ENCODE data around the gene RABL6. TPM values are rescaled to one million over a fixed set of nuclear protein-coding genes. Genes with fewer than 3 reads are reported as not detected.
"Not testable (repeated sequence)": the region's sequence is repeated elsewhere in the genome, so short reads cannot be mapped to it uniquely, and the experiment has no call there.

The RABL6 gene
- total RNA-seq, 1 donor from 2014 or later, result 68.2 TPM

DNA sequence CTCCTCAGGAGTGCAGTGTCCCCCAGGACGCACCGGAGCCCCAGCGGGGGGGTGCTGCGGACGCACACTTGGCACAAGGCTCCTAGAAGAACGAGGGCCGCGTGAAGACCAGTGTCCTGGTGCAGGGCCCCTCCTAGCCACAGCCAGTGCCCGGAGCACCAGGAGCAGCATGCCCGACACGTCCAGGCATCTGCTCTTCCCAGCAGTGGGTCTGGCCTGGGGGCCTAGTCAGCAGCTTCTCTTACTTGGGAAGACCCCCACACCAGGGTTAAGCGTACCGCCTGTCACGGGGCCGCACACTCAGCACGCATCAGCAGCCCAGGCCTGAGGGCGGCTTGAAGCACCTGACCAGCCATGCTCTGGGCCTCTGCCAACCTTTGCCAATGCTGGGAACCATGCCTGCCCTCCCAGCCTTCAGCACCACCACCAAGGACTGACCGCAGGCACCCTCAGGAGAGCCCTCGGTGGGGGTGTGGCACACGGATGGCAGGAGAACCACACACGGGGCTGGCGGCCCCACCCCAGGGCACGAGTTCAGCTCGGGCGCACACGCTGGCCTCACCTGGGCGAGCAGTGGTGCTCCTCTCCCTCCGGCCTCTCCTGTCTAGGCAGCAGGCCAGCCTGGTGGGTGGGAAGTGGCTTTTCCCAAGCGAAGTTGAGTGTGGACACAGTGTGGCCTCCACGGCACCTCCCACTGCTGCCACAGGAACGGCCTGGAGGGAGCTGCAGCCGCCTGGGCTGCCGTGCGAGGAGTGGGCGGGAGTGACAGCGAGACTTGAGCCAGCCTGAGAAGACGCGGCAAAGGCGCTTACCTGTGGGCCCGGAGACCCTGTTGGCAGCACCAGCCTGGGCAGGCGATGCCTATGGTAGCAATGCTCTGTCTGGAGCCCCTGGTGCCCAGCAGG, 22.5 kb downstream of the RABL6 start:
- no peaks in the 10 kb centered on the region for H3K4me1 ChIP-seq
- no peak for ATAC-seq
- no peak for DNase-seq
- H3K27me3 ChIP-seq, result no peaks in the 10 kb centered on the region
- TF ChIP-seq CTCF (IDR thresholded peaks at IDR 0.05), result no peak
- H3K36me3 ChIP-seq, result peaks cover 45% of the 10 kb centered on the region
- H3K9me3 ChIP-seq, result no peaks in the 10 kb centered on the region
- no peak overlapping the region for H3K27ac ChIP-seq
- no peak overlapping the region for H3K4me3 ChIP-seq
- intact Hi-C loops (cut with DNase I), result no loop called here

- H3K4me3 ChIP-seq, result no peak overlapping the region
- peaks cover 37% of the 10 kb centered on the region for H3K36me3 ChIP-seq
- ATAC-seq, result no peak
- H3K27ac ChIP-seq, result no peak overlapping the region
- TF ChIP-seq CTCF (IDR thresholded peaks at IDR 0.05), result no peak
- H3K4me1 ChIP-seq, result no peaks in the 10 kb centered on the region
- no peaks in the 10 kb centered on the region for H3K9me3 ChIP-seq
- intact Hi-C loops (cut with DNase I), result no loop called here
- H3K27me3 ChIP-seq, result no peaks in the 10 kb centered on the region
- DNase-seq, result no peak
Observed at GRCh38 chr9:136831002-136831719, 23.4 kb downstream of the RABL6 start.

DNA sequence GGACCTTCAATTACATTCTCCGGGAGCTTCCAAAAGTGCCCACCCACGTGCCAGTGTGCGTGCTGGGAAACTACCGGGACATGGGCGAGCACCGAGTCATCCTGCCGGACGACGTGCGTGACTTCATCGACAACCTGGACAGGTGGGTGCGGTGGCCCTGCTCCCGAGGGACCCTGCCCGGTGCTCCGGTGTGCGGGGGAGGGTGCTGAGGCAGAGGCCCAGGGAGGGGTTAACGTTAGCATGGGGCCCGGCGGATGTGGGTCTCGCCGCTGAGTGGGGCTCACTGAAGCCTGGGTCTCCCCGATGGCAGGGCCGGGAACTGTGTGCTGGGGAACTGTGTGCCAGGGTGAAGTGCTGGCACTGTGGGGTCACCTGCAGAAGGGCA, 24.0 kb downstream of the RABL6 start:
- H3K4me3 ChIP-seq, result no peak overlapping the region
- DNase-seq, result no peak
- intact Hi-C loops (cut with DNase I), result no loop called here
- no peaks in the 10 kb centered on the region for H3K9me3 ChIP-seq
- no peak for TF ChIP-seq CTCF (IDR thresholded peaks at IDR 0.05)
- H3K4me1 ChIP-seq, result no peaks in the 10 kb centered on the region
- H3K27ac ChIP-seq, result no peak overlapping the region
- no peak for ATAC-seq
- H3K27me3 ChIP-seq, result no peaks in the 10 kb centered on the region
- H3K36me3 ChIP-seq, result peaks cover 36% of the 10 kb centered on the region

DNA sequence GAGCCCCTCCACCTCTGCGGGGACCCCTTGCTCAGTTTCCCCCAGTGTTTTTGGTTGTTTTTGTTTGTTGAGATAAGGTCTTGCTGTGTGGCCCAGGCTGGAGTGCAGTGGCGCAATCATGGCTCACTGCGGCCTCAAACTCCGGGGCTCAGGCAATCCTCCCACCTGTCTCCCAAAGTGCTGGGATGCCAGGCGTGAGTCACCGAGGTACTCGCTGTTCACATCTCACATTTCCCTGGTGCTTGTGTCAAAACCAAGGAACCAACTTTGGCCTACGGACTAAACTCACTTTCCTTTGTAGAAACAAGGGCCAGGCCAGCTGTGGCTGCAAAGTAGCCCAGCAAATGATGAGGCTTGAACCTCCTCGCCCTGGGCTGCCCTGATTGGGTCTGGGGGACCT, 24.8 kb downstream of the RABL6 start:
- H3K4me3 ChIP-seq, result no peak overlapping the region
- H3K27ac ChIP-seq, result no peak overlapping the region
- no peaks in the 10 kb centered on the region for H3K27me3 ChIP-seq
- H3K36me3 ChIP-seq, result peaks cover 36% of the 10 kb centered on the region
- intact Hi-C loops (cut with DNase I), result no loop called here
- H3K4me1 ChIP-seq, result no peaks in the 10 kb centered on the region
- ATAC-seq (no peak), DNase-seq (no peak)
- no peak for TF ChIP-seq CTCF (IDR thresholded peaks at IDR 0.05)
- H3K9me3 ChIP-seq, result no peaks in the 10 kb centered on the region

- DNase-seq, result not testable (repeated sequence)
Observed at GRCh38 chr9:136833381-136834048, 25.8 kb downstream of the RABL6 start.

More at GRCh38 chr9:136833381-136834048, 25.8 kb downstream of the RABL6 start:
- intact Hi-C loops (cut with DNase I); H3K27me3 ChIP-seq; H3K4me3 ChIP-seq; H3K27ac ChIP-seq; H3K4me1 ChIP-seq; H3K9me3 ChIP-seq; ATAC-seq: not testable (repeated sequence)
- H3K36me3 ChIP-seq, result peaks cover 32% of the 10 kb centered on the region

All from upper lobe of right lung (tissue), 1 donor.